KOPT-K1 (cell line): ENCODE measurements around the gene ATP6V0B.
A peak's percentile ranks its signal among the peaks of the same experiment; 100 is the strongest.

ENCODE experiments used
- H3K27ac ChIP-seq: fragments of 200-600 bp; sonication (generic); 2 replicates; pipeline ENCODE4 v1.5.1; 2016; ENCODE audit warnings: antibody characterized with exemption, mild to moderate bottlenecking, low read depth, low read length; ENCODE audit not compliant: poor library complexity, severe bottlenecking
- H3K36me3 ChIP-seq: fragments of 200-600 bp; sonication (generic); 2 replicates; pipeline ENCODE4 v1.5.1; 2017; ENCODE audit warnings: antibody characterized with exemption, mild to moderate bottlenecking, low read length, moderate library complexity; ENCODE audit not compliant: insufficient read depth
- H3K9me3 ChIP-seq: fragments of 200-600 bp; sonication (generic); 2 replicates; pipeline ENCODE4 v1.5.1; 2017; ENCODE audit warnings: antibody characterized with exemption, low read length, mild to moderate bottlenecking; ENCODE audit not compliant: insufficient read depth, poor library complexity, severe bottlenecking

ATP6V0B gene

DNA sequence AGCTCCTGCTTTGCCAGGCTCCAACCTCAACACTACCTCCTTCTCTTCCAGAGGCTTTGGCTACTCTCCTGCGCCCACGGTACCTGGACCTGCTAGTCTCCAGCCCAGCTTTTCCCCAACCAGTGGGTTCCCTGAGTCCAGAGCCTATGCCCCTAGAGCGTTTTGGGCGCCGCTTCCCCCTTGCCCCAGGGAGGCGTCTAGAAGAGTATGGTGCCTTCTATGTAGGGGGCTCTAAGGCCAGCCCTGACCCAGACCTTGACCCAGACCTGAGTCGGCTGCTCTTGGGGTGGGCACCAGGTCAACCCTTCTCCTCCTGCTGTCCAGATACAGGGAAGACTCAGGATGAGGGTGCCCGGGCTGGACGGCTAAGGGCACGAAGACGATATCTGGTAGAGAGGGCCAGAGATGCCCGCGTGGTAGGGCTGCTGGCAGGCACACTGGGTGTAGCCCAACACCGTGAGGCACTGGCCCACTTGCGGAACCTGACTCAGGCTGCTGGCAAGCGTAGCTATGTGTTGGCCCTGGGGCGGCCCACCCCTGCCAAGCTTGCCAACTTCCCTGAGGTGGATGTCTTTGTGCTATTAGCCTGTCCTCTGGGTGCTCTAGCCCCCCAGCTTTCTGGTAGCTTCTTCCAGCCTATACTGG lies 3.3 kb upstream of the ATP6V0B start:
- Histone ChIP-seq H3K9me3 (no peaks in the 10 kb centered on the region), H3K27ac (no peak overlapping the region), H3K36me3 (peaks cover 28% of the 10 kb centered on the region)

DNA sequence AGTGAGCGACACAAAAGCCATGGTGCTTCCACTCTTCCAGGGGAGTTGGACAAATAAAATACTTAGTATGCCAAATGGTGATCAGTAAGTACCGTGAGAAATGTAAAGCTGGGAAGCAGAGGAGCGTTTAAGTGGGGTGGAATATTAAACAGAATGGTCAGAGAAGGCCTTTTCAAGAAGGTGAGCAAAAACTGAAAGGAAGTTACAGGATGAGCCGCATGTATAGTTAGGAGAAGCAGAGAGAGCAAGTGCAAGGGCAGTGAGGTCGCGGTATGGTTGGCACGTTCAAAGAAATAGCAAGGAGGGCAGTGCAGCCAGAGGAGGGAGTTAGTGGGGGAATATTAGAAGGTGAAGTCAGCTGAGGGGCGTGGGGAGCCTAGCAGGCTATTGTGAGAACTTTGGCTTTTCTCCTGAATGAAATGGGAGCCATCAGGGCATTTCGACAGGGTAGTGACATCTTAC lies 748 bp upstream of the ATP6V0B start:
- H3K9me3 ChIP-seq: no peaks in the 10 kb centered on the region
- peaks cover 46% of the 10 kb centered on the region for H3K36me3 ChIP-seq
- peak overlapping the region; percentile 73 for H3K27ac ChIP-seq

DNA sequence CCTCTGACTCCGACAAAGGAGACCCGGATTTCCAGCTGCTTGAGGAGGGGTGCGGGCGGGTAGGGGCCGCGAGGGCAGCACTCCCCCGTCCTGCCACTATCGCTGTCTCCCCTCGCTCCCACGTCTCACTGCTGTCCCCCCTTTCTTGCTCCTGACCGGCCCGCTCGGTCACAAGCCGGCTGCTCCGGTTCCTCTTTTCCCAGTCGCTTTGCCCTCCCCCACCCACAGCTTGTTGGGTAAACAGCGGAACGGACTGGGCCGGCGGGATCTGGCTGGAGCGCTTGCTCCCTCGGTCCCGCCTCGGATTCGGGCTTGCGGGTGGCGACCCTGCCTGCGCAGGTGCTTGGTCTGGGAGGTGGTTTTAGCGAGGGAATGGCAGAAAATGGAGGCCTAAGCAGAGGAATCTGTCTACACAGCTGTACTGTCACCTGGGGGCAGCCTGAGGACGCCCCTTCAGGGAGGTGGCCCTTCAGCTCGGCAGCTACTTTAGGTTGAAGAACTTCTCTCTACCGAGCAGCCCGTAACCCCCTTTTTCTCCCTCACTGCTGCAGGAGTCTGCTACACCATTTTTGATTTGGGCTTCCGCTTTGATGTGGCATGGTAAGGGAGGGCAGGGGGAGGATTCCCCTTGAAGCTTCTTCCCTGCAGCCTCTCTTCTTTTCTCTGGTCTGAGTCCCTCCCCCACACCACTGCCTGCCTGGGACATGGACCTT lies 645 bp downstream of the ATP6V0B start:
- H3K36me3 ChIP-seq: peaks cover 46% of the 10 kb centered on the region
- H3K9me3 ChIP-seq: no peaks in the 10 kb centered on the region

DNA sequence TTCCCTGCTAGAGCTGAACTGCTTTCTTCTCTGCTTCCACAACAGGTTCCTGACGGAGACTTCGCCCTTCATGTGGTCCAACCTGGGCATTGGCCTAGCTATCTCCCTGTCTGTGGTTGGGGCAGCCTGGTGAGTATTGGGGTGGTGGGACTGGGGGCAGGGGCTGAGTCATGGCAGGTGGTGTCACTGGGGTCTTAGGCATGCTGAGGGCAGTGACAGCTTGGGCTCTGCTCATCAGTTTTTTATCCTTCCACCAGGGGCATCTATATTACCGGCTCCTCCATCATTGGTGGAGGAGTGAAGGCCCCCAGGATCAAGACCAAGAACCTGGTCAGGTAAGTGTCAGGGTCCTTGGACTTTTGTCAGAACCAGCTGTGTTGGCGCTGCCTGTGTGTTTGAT lies 1.3 kb downstream of the ATP6V0B start:
- peaks cover 46% of the 10 kb centered on the region for H3K36me3 ChIP-seq
- H3K27ac ChIP-seq: peak overlapping the region; percentile 73
- no peaks in the 10 kb centered on the region for H3K9me3 ChIP-seq

More for the DNA sequence above, 645 bp downstream of the ATP6V0B start:
- peak overlapping the region; percentile 73 for H3K27ac ChIP-seq

DNA sequence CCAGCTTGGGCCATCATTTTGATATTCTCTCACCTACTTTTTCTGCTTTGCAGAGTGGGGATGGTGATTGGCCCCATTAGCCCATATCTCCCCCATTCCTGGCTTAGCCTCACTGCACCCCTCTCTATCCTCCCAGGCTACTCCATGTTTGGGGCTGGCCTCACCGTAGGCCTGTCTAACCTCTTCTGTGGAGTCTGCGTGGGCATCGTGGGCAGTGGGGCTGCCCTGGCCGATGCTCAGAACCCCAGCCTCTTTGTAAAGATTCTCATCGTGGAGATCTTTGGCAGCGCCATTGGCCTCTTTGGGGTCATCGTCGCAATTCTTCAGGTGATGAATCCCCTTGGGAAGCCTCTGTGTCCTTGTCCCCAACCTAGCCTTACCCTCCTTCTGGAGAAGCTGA lies 2.1 kb downstream of the ATP6V0B start:
- no peaks in the 10 kb centered on the region for H3K9me3 ChIP-seq
- peaks cover 44% of the 10 kb centered on the region for H3K36me3 ChIP-seq
- H3K27ac ChIP-seq: no peak overlapping the region

DNA sequence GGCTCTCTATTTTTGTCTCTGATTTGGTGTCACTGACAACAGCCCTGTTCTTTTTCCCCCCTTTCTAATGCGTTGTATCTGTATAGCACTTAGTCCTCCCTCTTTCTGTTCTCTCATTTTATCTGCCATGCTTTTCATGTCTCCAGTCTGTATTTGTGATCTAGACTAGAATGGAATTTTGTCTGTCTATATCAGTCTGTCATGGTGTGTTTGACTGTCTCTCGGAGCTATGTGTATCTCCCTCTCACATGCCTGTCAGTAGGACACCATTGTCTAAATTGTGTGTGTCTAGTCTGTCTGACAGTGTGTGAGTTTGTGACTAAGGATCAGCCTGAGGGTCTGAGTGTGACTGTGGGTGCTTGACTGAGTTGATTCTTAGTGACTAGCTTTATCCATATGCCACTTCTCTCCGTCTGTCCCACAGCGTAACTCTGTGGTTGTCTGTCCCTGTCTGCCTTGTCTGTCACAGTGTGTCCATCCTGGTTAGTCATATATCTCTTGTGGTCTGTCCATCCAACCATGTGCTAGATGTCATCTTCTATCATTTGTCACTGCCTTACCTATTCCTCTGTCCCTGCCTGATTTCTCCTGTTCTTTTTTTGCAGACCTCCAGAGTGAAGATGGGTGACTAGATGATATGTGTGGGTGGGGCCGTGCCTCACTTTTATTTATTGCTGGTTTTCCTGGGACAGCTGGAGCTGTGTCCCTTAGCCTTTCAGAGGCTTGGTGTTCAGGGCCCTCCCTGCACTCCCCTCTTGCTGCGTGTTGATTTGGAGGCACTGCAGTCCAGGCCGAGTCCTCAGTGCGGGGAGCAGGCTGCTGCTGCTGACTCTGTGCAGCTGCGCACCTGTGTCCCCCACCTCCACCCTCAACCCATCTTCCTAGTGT lies 2.9 kb downstream of the ATP6V0B start:
- Histone ChIP-seq H3K9me3 (no peaks in the 10 kb centered on the region), H3K36me3 (peaks cover 36% of the 10 kb centered on the region), H3K27ac (no peak overlapping the region)

DNA sequence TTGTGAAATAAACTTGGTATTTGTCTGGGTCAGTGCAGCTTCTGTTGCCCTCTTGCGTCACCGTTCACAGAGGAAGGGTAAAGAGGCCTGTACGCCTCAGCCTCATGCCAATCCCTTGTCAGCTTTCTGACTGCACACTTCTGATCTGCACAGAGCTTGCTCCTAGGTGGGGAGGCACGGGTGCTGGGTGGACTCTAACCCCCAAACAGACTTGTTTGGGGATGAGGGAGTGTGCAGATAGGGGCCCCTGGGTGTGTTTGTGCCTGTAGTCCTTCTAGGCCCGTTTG lies 3.4 kb downstream of the ATP6V0B start:
- Histone ChIP-seq H3K36me3 (peaks cover 32% of the 10 kb centered on the region), H3K9me3 (no peaks in the 10 kb centered on the region), H3K27ac (no peak overlapping the region)

DNA sequence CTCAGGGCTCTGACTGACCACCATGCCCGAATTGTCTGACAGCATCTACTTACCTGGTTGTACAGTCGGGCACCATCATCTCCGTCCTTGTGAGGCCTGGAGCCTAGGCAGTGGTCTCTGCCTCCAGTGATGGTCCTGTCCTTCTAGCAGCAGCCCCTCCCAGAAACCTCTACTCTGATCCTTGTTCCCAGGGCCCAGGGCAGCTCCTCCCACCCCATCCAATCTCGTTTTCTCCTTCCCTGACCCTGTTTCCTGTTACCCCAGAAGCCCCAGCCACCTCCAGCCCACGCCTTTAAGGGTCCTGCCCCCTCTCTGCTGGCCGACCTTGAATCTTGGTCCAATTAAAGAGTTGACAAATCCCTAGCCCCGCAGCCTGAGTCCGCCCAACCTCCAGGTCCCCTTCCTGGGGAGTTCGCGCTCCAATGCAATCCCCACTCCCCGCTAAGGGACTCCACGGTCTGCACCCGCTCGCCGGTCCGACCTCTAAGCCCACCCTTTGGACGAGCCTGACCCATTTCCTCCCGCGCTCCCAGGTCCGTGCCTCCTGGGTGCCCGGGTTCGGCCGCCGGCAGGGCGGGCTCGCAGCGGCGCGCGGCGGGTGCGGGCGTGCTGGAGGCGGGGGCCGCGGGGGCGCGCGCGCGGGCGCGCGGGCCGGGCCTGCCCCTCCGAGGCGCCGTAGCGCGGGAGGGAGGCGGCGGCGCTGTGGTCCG lies 3.9 kb downstream of the ATP6V0B start, which contains the start of gene B4GALT2:
Gene B4GALT2 (plus strand): TSS at position 660 of the 710 bp plus-strand sequence. CDS start 1,951 bp downstream, outside the sequence.
- no peak within 1 kb of the TSS for H3K27ac ChIP-seq
- H3K36me3 ChIP-seq: peaks cover 28% of the 10 kb centered on the region
- H3K9me3 ChIP-seq: no peaks in the 10 kb centered on the region

DNA sequence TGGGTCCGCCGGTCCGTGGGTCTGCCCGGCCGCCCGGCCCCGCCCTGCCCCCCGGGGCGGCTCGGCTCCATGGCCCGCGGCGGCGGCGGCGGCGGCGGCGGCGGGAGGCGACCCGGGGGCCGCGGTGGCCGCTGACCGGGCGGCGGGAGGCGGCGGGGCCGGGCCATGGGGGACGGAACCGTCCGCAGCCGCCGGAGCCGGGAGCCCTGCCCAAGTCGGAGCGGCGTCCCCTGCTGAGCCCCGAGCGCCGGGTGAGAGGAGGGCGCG lies 4.4 kb downstream of the ATP6V0B start:
- Histone ChIP-seq H3K27ac (no peak overlapping the region), H3K36me3 (peaks cover 28% of the 10 kb centered on the region), H3K9me3 (no peaks in the 10 kb centered on the region)

DNA sequence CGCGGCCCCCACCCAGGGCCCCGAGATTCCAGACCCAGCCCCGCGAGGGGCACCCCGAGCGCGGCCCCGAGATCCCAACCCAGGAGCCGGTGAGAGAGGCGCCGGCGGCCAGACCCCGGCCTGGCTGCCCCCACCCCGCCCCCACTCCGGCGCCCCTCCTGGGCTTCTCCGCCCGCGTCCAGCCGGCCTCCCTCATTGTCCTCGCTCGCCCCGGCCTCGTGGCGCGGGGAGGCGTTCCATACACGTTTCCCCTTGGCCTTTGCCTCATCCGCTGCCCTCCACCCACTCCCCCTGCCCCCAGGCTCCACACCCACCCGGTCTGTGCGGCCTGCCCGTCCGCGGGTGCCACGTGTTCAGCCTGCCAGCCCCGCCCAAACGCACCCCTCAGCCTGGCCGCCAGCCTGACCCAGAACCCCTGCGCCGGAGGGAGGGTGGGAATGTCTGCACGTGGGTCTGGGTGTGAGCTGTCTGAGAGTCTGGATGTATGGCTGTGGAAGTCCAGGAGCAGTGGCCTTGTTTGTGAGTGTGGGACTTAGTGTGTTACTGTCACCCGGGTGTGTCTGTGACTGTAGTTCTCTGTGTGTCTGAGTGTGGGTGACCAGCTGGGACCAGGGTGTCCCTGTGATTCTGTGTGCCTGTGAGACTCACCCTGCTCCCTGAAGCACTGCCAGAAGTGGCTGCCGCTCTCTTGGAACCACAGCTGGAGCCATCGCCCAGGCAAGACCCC lies 4.9 kb downstream of the ATP6V0B start:
- Histone ChIP-seq H3K27ac (no peak overlapping the region), H3K9me3 (no peaks in the 10 kb centered on the region), H3K36me3 (peaks cover 28% of the 10 kb centered on the region)

DNA sequence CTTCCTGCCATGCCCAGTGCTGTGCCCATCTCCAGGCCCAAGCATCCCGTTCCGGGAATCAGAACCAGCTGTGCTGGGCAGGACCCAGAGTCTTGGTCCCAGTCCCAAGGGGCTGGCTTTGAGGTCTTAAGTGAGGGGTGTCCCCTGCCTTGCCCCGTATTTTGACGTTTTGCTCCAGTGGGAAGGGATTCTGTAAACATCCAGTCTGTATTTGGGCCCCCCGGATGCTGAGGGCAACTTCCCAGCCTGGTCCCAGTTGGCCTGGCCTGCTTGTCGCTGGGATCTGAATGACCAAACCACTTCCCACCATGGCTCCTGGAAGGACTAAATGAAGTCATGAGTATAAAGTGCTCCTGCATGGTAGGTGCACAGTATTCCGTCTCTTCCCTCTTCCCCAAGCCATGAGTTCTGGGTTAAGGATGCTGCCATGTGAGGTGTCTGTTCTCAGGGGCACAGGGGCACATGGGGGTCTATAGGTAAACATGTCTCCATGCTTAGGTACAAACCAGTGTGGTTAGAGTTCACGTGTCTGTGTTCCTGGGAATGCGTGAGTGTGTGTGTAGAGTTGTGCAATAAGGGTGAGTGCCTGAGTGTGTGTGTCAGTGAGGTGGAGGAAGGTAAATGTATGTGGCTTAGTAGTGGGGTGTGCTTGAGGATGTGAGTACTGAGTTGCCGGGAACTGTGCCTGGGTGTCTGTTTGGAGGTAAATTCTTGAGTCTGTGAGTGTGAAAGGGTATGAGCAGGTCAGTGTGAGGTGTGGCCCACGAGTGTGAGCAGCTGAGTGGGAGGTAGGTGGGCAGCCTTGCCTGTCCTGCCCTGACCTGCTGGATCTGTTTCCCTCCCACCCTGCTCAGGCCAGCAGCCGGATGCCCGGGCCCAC lies 5.7 kb downstream of the ATP6V0B start:
- Histone ChIP-seq H3K36me3 (peaks cover 28% of the 10 kb centered on the region), H3K27ac (no peak overlapping the region), H3K9me3 (no peaks in the 10 kb centered on the region)

DNA sequence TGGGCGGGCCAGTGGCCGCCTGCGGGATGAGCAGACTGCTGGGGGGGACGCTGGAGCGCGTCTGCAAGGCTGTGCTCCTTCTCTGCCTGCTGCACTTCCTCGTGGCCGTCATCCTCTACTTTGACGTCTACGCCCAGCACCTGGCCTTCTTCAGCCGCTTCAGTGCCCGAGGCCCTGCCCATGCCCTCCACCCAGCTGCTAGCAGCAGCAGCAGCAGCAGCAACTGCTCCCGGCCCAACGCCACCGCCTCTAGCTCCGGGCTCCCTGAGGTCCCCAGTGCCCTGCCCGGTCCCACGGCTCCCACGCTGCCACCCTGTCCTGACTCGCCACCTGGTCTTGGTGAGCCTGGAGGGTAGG lies 6.4 kb downstream of the ATP6V0B start:
- no peaks in the 10 kb centered on the region for H3K9me3 ChIP-seq
- H3K27ac ChIP-seq: no peak overlapping the region
- peaks cover 26% of the 10 kb centered on the region for H3K36me3 ChIP-seq

DNA sequence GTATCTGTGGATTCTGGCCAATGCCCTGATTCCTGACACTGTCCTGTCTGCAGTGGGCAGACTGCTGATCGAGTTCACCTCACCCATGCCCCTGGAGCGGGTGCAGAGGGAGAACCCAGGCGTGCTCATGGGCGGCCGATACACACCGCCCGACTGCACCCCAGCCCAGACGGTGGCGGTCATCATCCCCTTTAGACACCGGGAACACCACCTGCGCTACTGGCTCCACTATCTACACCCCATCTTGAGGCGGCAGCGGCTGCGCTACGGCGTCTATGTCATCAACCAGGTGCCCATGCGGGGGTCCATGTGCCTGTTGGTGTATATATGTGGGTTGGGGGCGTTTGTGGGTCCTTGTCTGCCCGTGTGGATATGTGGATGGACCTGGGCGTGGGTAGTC lies 6.9 kb downstream of the ATP6V0B start:
- Histone ChIP-seq H3K27ac (no peak overlapping the region), H3K36me3 (peaks cover 21% of the 10 kb centered on the region)

DNA sequence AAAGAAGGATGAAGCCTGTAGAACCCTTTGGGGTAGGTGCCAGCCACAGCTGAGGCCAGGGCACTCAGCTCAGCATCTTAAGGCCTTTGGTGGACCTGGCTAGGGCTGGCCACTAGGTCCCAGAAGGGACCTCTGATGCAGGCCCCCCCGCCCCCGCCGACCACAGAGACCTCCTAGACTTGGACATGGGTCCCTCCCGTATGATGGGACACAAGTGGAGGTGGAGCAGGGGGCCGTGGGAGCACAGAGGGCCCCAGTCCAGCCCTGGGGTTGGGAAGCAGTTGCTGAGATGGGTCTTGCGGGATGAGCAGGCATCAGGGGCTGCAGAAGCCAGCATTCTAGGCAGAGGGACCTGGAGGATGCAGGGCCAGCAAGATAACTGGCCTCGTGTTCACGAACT lies 7.5 kb downstream of the ATP6V0B start:
- Histone ChIP-seq H3K9me3 (no peaks in the 10 kb centered on the region), H3K27ac (no peak overlapping the region), H3K36me3 (peaks cover 15% of the 10 kb centered on the region)

More for the DNA sequence above, 6.9 kb downstream of the ATP6V0B start:
- no peaks in the 10 kb centered on the region for H3K9me3 ChIP-seq
